Lung (tissue), 12 donors: ENCODE data around the gene ADAMTS2. TPM values are rescaled to one million over a fixed set of nuclear protein-coding genes. Genes with fewer than 3 reads are reported as not detected.

Source experiments
- ATAC-seq: fragments of 200-7000 bp; cut with Tn5 transposase; one replicate; pipeline ENCODE4 v1.9.1; 2020; ENCODE audit warnings: moderate number of reproducible peaks; ENCODE audit not compliant: insufficient read depth, low FRiP score
- DNase-seq, 3 donors: peaks; one replicate each; pipeline ENCODE4 v3.0.0-alpha.2; 2013 to 2017
- H3K27ac ChIP-seq, 2 donors: one replicate each; pipeline ENCODE4 v1.5.1; 2013; ENCODE audit warnings: mild to moderate bottlenecking in 2 of 2, moderate library complexity in 2 of 2, control low read depth in 1 of 2, inconsistent platforms in 1 of 2, low read depth in 1 of 2, low read length in 1 of 2
- H3K27me3 ChIP-seq, 3 donors: one replicate each; pipeline ENCODE4 v1.5.1; 2013; ENCODE audit warnings: low read length in 2 of 3; ENCODE audit not compliant: control insufficient read depth in 3 of 3, insufficient read depth in 3 of 3
- H3K36me3 ChIP-seq, 4 donors: one replicate each; pipeline ENCODE4 v1.5.1; 2013; ENCODE audit warnings: low read length in 4 of 4, mild to moderate bottlenecking in 1 of 4, moderate library complexity in 1 of 4; ENCODE audit not compliant: control insufficient read depth in 4 of 4, insufficient read depth in 4 of 4
- H3K4me1 ChIP-seq, 5 donors: one replicate each; pipeline ENCODE4 v1.5.1; 2013; ENCODE audit warnings: low read length in 5 of 5, mild to moderate bottlenecking in 2 of 5, moderate library complexity in 1 of 5; ENCODE audit not compliant: control insufficient read depth in 5 of 5, insufficient read depth in 5 of 5
- H3K4me3 ChIP-seq: one replicate; pipeline ENCODE4 v1.5.1; 2013; ENCODE audit warnings: mild to moderate bottlenecking, control low read depth, moderate library complexity
- H3K9ac ChIP-seq, 2 donors: one replicate each; pipeline ENCODE4 v1.5.1; 2013; ENCODE audit warnings: low read length in 2 of 2, control low read depth in 1 of 2; ENCODE audit not compliant: insufficient read depth in 1 of 2
- H3K9me3 ChIP-seq, 4 donors: one replicate each; pipeline ENCODE4 v1.5.1; 2013; ENCODE audit warnings: low read length in 3 of 4, mild to moderate bottlenecking in 1 of 4, moderate library complexity in 1 of 4; ENCODE audit not compliant: control insufficient read depth in 4 of 4, insufficient read depth in 3 of 4
- CTCF ChIP-seq: IDR thresholded peaks from 2 replicates; pipeline ENCODE4 v1.5.1; 2012; ENCODE audit warnings: mild to moderate bottlenecking; ENCODE audit errors: control extremely low read depth, extremely low read depth
- WGBS, 2 donors: extraction: QIAGEN DNeasy Blood & Tissue Kit; methylation state at CpG; one replicate each; pipeline ENCODE4 v1.1.7; 2013; 5-methylcytosine and 5-hydroxymethylcytosine counted together
- polyA plus RNA-seq, 2 donors: library from polyadenylated mRNA; stranded (reverse); fragments of 200-250 nt; gene quantifications; one replicate each; pipeline ENCODE4 v1.2.1, GENCODE V29; 2013
- total RNA-seq, 2 donors: library from RNA; depleted of rRNA in 1 of 2; stranded (reverse); fragments of >200 nt in 1 of 2; gene quantifications; one replicate each; pipeline ENCODE4 v1.2.1, GENCODE V29; 2014 to 2021
- donor health status: control.
- donor health status: control.
- donor health status: Bipolar disorder and iron deficiency.
- donor health status: healthy.
- donor health status: DM: yes; HTN: yes; CAD: no.

The ADAMTS2 gene
- total and polyA plus RNA-seq, 4 donors: 9.3 to 45.5 (median 28.7) TPM

- no peak for TF ChIP-seq CTCF
- WGBS, 2 donors: 81 to 88% methylated on average over 13 of the region's 13 CpGs
- peaks cover 0 to 9% (median 1%) of the 10 kb centered on the region in 4 donors for H3K36me3 ChIP-seq
- H3K4me3 ChIP-seq: no peak overlapping the region
- no peak overlapping the region for H3K27ac ChIP-seq
- peaks cover 0 to 8% (median 0%) of the 10 kb centered on the region in 4 donors for H3K9me3 ChIP-seq
- no peak overlapping the region for H3K9ac ChIP-seq
- H3K4me1 ChIP-seq: peaks cover 0 to 10% (median 0%) of the 10 kb centered on the region in 5 donors
- ATAC-seq: no peak
- no peaks in the 10 kb centered on the region for H3K27me3 ChIP-seq
- DNase-seq: no peak
These were observed 168.6 kb downstream of the ADAMTS2 start for GRCh38 chr5:179176571-179177230.

GRCh38 chr5:179176166-179176565 is 169.1 kb downstream of the ADAMTS2 start:
- 81 to 97% methylated on average over 6 to 7 of the region's 7 CpGs for WGBS, 2 donors
- H3K27ac ChIP-seq: no peak overlapping the region

GRCh38 chr5:179171816-179172745 is 173.2 kb downstream of the ADAMTS2 start:
- Histone ChIP-seq H3K4me3 (no peak overlapping the region), H3K4me1 (peaks cover 0 to 6% (median 0%) of the 10 kb centered on the region in 5 donors), H3K36me3 (no peaks in the 10 kb centered on the region), H3K27me3 (no peaks in the 10 kb centered on the region), H3K27ac (no peak overlapping the region), H3K9ac (no peak overlapping the region), H3K9me3 (no peaks in the 10 kb centered on the region)
- WGBS, 2 donors: 87 to 91% methylated on average over 20 of the region's 20 CpGs
- DNase-seq (no peak), ATAC-seq (no peak)
- no peak for TF ChIP-seq CTCF

More at GRCh38 chr5:179176166-179176565, 169.1 kb downstream of the ADAMTS2 start:
- peaks cover 0 to 8% (median 0%) of the 10 kb centered on the region in 5 donors for H3K4me1 ChIP-seq
- DNase-seq: no peak
- no peak overlapping the region for H3K9ac ChIP-seq
- no peaks in the 10 kb centered on the region for H3K27me3 ChIP-seq
- no peak for TF ChIP-seq CTCF
- H3K36me3 ChIP-seq: peaks cover 0 to 9% (median 1%) of the 10 kb centered on the region in 4 donors
- no peak overlapping the region for H3K4me3 ChIP-seq
- no peak for ATAC-seq
- peaks cover 0 to 8% (median 0%) of the 10 kb centered on the region in 4 donors for H3K9me3 ChIP-seq
